ENCODE results near the gene SEC16A.

SEC16A gene

DNA sequence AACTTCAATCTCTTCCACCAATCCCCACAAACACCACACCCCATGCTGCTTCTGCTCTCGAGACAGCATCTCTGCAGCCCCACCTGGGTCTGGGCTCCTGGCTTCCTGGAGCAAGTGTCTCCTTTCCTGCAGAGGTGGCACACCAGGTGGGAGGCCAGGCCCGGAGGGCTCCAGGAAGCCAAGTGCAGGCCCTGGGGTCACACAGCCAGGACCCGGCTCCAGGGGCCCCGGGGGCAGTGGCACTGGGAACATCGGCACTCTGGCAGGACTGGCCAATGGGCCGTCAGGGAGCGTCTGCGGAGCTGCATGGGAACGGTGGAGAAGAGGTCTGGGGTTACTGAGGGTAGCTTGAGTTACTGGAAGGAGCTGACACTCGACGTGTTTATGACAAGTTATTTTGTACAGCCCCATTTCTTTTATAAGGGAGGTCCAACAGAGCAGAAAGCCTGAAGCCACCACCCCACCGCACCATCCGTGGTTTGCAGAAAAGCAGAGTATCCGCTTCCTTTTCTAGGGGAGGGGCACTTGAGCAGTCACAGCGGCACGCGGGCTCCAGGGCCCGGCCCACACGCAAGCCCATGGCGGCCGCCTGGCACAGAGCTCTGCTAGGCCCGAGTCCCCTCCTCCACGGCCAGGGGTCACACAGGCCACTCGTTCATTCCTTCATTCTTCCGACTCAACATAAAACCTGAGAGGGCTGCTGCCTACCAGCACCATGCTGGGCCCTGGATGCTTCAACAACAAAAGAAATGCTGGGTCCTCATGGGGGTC lies 28.6 kb downstream of the SEC16A start:
- DNase-seq (ENCODE audit: low spot score), result no peak
- TF ChIP-seq CTCF (IDR thresholded peaks at IDR 0.05; ENCODE audit: extremely low read depth, missing control alignments), result no peak

DNA sequence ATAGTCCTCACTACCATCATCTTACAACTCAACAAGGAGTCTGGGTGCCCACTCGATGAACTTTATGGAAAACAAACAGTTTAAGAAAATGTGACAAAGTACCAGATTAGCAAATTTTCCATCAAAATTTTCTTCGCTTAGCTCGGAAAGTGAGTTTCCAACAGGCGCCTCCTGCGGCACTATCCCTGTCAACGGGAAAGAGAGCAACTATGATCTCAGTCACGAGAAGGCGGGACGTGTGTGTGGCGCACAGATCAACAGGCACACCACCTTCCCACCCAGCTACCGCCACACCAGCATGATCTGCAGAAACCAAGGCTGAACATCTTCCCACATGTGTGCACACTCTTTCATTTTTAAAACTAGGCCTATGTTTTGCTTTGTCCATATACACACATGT lies 29.5 kb downstream of the SEC16A start:
- TF ChIP-seq CTCF (IDR thresholded peaks at IDR 0.05; ENCODE audit: extremely low read depth, missing control alignments), result no peak
- no peak for DNase-seq (ENCODE audit: low spot score)

DNA sequence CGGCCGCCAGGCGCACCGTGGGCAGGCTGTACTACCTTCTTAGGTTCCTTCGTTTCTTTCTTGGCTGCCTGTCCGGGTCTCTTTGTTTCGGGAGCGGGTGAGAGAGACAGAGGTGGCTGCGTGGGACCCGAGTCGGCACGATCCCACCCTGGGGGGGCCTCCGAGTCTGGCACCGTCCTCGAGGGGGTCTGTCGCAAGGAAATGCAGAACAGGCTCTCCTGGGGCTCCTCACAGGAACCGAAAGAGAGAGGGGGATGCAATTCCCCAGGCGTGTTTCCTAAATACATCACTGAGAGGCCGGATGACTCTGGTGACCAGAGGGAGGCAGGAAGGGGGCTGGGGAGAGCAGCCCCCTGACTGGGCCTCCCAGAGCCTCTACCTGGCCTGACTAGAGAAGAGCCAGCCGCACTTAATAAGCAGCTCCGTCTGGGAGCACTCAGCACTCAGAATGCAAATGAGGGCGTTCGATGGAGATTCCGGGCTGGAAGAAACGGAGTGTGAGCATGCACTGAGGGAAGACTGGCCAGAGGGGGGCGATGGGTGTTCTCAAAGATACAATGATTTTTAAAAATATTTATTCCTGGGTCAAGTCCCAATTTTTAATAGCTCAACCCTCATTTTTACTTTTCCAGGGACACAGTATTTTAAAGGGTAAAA lies 31.5 kb downstream of the SEC16A start:
- TF ChIP-seq CTCF (IDR thresholded peaks at IDR 0.05; ENCODE audit: extremely low read depth, missing control alignments), result no peak
- DNase-seq (ENCODE audit: low spot score), result no peak

DNA sequence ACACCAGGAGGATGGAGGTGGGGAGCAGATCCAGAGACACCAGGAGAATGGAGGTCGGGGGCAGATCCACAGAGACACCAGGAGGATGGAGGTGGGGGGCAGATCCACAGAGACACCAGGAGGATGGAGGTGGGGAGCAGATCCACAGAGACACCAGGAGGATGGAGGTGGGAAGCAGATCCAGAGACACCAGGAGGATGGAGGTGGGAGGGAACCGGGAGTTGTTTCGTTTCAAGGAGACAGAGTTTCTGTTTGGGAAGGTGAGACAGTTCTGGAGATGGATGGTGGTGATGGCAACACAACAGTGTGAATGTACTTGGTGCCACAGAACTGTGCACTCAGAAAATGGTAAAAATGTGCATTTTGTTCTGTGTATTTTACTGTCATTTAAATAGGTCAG lies 34.2 kb downstream of the SEC16A start:
- TF ChIP-seq CTCF (IDR thresholded peaks at IDR 0.05; ENCODE audit: extremely low read depth, missing control alignments), result no peak
- no peak for DNase-seq (ENCODE audit: low spot score)

DNA sequence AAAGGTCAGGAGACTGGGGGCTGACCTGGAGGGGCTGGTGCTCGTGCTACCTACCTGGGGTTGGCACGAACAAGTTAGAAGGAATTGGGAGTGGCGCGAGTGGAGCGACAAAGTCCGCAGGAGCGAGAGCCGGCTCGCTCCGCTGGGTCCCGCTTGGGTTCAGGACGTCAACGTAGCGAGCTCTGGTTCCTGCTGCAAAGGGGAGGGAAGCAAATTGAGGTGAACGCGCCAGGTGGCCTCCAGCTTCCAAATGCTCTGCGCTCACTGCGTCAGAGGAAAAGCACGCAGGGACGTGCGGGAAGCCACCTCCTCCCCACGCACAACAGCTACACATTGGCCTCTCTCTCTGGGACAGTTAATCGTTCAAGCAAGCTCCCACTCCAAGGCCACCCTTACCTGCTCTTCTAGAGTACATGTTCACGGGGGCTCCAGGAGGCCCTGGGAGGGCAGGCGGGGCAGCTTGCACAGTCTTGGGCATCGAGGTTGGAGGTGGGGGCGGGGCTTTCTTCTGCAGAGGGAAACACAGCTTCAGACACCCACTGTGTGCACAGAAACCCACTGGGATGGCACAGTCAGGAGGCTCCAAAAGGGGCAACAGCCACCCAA lies 35.6 kb downstream of the SEC16A start:
- DNase-seq (ENCODE audit: low spot score), result no peak
- TF ChIP-seq CTCF (IDR thresholded peaks at IDR 0.05; ENCODE audit: extremely low read depth, missing control alignments), result no peak

GRCh38 chr9:136445799-136446198 lies 37.0 kb downstream of the SEC16A start:
- no peak for DNase-seq (ENCODE audit: low spot score)
- no peak for TF ChIP-seq CTCF (IDR thresholded peaks at IDR 0.05; ENCODE audit: extremely low read depth, missing control alignments)

GRCh38 chr9:136444102-136444501 lies 38.7 kb downstream of the SEC16A start:
- DNase-seq (ENCODE audit: low spot score), result no peak
- TF ChIP-seq CTCF (IDR thresholded peaks at IDR 0.05; ENCODE audit: extremely low read depth, missing control alignments), result no peak

Measured in GM20000 (cell line).